Activated CD4-positive, alpha-beta T cell treated with anti-CD3 and anti-CD28 coated beads, Interleukin-2, Interleukin-6, amounts not matched to agents 100 ng/mL and 50 ng/mL, durations not matched to agents 16 hours and 8 hours (primary cell): ENCODE data around the gene CAMTA1.
"Not testable (repeated sequence)": the region's sequence is repeated elsewhere in the genome, so short reads cannot be mapped to it uniquely, and the experiment has no call there.

Experiments
- DNase-seq: peaks from one replicate; pipeline ENCODE4 v3.0.0-alpha.2; 2020

Gene CAMTA1

DNA sequence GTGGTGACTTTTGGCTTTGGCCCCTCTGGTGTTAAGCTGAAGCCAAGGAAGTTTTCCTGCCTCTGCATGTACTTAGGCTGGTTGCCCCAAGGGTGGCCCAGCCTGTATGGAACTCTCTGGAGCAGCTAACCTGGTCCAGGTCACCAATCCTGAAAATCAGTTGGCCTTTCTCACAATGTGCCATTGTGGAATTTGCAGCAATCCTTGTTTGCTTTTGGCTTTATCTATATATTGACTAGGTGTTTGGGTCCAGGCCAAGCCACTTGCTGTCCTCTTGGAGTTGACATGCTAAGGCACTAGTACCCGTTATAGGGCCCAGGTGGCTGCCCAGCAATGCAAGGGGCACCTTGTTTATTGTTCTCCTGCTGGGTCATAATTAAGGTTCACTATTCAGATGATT, 124.6 kb downstream of the CAMTA1 start:
- DNase-seq, result no peak

DNA sequence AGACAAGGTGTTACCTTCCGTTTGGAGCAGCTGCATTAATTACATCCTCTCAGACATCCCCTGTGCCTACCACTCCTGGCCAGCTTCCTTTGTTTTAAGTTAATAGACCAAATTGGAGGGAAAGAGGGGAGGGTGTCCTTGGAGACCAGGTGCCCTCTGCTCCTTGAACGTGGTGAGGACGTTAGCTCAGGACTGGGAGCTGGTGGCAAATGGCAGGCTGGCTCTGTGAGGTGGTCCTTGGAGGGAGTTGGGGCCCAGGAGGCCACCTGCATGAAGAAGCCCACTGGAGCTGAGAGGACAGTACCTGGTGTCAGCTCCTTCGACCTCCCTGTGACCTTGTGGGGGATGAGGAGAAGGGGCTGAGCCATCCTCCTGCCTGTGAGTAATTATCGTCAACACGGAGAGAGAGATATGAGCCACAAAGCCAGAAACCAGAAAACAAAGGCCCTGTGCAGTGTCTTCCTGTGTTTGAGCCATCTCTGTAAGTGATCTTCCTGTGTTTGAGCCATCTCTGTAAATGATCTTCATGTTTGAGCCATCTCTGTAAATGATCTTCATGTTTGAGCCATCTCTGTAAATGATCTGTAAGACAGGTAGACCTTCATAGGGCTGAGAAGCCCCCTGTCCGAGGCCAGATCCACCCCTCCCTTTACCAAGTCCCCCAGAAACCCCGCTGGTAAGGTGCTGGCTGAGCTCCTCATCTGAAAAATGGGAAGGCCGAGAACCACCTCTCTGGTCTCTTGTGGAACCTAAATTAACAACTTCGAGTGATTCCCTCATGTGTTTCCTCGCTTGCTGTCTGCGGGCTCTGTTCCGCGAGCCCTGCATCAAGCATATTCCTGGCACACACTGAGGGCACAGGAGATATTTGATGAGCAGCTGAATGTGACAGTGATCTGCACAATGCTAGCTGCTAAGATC, 126.0 kb downstream of the CAMTA1 start:
- no peak for DNase-seq

DNA sequence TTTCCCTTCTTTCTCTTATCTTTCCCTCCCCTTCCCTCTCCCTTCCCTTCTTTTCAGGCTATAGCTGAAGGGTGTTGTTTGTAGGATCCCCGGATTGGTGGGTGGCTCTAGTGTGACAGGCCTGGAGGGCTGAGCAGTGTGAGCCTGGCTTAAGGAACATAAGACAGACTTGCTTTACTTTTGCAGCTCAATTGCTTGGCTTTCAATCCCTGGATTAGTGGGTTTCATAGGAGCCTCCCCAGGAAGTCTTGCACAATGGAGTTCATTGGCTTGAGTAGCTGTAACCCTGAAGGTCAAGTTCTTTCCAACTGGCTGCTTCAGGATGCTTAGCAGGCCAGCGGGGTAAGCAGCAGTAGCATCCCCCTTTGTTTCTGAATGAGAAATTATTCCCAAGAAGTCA, 126.7 kb downstream of the CAMTA1 start:
- DNase-seq, result no peak

DNA sequence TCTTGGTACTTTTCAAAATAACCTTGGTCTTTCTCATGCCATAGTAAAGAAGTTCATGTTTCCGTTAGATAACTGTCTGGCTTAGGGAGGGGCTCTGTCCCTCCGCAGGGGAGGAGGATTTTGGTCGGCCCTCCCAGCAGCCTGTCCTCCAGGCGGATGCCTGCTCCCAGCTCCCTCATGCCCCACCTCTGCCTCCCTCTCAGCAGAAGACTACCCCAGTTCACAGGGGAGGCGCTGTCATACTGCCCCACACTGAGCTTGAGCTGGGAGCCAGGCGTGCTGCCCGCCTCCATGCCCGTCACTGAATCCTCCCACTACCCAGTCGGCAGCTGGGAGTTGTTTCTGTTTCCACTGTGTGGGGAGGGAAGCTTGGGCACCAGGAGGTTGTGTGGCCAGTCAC, 127.3 kb downstream of the CAMTA1 start:
- no peak for DNase-seq

DNA sequence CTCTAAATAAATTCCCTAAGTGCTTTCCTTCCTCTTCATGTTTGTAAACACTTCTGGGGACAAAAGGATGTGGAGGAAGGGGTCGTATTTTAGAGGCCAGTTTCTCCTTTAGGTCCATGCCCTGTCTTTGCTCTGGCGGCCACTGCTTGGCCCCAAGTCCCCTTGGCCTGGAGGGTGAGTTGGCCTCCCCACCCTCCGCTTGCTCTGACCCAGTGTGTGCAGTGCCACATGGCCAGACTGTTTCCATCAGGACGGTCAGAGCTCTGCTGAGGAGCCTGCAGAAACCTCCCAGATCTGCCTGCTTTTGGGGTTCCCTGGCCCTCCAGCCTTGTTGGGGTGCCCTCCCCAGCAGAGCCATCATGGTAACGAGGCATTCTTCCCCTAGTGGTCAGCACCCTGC, 127.8 kb downstream of the CAMTA1 start:
- no peak for DNase-seq

DNA sequence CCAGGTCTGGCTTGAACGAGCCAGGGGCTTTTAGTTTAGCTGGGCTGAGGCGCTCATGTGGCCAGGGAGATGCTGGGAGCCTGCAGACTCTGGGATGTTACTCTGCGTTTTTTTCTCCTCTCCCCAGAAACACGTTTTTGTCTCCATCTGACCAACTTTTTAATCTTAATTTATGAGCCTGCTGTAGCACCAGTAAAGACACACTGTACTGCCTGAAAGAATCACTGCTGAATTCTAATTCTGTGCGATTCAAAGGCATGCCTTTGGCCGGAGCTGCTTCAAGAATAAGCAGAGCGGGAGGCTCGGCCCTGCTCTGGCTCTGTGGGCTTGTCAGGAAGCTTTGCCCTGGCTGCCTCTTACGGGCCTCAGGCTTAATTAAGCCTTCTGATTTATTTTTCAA, 129.5 kb downstream of the CAMTA1 start:
- DNase-seq, result no peak

DNA sequence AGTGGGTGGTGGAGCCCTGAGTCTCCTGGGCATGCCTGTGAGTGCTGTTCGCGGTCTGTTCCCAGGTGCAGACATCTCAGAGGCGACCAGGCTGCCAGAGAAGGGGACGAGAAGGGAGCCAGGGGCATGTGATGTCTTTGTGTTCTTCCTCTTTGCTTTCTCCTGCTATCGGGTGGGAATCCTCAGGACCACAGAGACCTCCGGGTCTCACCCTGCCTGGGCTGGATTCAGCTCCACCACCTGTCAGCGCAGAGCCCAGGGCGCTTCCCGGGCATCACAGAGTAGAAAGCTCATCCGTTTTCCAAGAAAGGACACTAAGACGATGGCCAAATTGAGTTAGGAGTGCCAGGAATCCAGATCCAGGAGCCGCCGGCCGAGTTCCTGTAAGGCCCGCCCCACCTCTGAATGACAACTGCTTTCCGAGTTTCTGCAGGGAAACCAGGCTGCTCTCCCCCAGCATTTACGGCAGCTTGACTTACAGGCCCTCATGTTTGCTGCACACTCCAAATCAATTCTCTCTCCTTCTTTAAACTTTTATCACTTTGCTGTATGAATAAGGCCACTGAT, 130.8 kb downstream of the CAMTA1 start:
- no peak for DNase-seq

DNA sequence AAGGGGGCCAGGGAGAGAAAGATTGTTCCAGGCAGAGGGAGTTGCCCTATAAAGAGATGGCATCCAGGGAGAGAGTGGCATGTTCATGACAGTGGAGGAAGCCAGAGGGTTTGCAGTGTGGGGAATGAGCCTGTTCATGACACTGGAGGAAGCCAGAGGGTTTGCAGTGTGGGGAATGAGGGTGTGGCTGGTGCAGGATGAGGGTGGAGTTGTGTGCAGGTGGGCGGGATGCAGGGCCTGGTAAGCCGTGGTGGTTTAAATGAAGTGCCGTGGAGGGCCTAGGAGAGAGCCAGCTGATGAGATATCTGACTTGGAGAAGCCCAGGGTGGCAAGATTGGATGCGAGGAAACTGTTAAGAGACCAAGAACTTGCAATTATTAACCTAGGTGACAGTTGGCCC, 131.8 kb downstream of the CAMTA1 start:
- DNase-seq, result no peak

DNA sequence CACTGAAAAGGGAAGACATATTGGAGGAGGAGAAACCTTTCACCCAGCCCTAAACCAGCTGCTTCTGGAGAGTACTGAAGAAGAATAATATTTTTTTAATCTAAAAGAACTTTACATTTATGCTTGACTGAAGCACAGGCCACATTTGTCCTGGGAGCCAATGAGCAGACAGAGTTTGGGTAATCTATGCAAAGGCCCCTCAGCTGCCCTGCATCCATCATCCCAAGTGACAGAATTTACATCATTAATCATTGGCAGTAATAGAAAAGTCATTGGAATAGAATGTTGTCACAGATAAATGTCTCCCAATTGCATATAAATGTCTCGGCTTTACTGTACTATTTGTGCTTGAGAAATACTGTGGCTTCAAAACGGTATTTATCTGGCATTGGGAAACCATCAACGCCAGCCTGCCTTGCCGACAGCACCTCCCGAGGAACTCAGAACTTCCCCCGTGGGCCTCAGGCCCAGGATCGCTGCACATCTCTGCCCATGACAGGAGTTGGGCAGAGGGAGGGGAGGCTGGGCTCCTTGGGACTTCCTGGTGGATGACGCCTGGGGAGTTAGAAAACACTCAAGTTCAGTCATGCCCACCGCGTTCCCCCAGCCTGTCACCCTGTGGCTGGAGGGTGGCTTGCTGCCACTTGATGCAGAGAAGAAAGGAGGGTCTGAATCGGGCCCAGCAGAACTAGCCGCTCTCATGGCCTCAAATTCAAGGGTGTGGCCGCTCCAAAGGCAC, 133.1 kb downstream of the CAMTA1 start:
- DNase-seq, result no peak

DNA sequence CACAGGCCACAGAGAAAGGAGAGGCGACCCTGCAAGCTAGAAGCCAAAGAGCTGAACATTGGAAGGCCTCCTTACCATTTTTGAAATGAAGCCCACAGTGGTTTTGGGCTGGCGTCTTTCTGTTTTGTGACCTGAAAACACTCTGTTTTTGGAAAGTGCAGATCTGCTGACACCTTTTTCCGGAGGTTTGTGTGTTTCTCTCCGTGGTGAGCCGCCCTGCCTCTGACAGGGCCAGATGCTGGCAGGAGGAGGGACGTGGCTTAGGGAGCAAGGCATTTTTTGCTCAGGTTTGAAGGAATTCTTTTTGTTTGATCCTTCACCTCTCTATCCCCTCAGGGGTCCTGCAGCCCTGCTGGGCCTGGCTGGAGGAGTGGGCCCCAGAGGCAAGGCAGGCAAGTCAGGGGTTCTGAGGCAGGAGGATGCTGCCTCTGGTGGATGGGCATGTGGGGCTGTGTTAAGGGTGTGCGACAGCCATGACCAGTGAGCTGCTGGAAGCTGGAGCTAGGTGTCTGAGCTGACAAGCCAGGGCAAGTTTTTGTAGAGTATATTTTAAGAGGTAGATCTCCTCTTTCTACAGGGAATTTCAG, 133.8 kb downstream of the CAMTA1 start:
- no peak for DNase-seq

DNA sequence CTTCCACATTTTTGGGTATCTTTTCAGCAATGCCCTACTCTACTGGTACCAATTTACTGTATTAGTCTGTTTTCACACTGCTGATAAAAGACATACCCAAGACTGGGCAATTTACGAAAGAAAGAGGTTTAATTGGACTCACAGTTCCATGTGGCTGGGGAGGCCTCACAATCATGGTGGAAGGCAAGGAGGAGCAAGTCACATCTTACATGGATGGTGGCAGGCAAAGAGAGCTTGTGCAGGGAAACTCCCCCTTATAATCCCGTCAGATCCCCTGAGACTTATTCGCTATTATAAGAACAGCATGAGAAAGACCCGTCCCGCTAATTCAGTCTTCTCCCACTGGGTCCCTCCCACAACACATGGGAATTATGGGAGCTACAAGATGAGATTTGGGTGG, 136.3 kb downstream of the CAMTA1 start:
- DNase-seq, result not testable (repeated sequence)

DNA sequence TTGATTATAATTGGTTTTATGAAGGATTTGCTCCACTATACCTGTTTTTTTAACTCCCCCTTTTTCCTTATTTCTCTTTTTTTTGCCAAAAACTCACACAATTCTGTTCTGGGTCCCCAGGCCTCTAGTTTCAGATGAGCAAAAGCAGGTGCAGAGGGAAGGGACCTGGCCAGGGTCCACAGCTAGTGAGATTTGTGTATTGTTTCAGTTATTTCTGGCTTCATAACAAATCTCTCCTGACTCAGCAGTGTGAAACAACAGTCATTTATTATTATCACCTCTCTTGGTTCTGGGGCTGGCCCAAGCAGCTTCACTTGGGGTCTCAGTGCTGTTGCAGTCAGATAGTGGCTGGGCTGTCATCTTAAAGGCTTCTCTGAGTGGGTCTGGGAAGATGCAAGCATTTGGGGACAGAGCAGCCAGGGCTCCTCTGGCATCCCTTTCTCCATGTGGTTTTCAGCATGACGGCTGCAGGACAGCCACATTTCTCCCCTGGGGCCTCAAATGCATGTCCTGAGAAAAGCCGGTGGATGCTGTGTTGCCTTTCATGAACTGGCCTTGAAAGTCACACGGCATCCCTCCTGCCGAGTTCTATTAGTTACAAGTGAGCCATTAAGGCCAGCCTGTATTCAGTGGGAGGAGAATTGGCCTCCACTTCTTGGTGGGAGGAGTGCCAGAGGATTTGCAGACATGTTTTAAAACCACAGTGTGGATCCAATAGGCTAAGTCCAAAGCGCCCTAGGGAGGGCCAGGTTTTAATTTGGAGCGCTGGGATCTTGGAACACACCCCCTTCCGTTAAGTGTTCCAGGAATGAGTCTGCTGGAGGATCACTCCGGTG, 137.1 kb downstream of the CAMTA1 start:
- no peak for DNase-seq

DNA sequence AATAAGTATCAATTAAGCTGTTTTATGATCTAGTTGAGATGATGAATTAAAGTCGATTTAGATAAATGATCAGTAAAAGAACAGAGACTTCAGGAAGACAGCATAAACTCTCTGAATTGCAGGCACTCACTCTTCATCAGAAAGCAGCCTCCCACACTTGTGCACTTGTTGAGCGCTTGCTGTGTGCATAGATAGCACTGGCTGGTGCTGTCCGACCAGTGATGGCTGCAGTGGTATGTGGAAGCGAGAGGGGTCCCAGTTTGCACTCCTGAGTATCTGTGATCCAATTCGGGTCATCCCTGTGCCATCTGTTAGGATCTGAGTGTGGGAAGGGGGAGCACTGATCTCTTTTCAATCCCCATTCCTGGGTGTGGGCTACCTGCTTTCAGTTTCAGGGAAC, 137.8 kb downstream of the CAMTA1 start:
- DNase-seq, result no peak

DNA sequence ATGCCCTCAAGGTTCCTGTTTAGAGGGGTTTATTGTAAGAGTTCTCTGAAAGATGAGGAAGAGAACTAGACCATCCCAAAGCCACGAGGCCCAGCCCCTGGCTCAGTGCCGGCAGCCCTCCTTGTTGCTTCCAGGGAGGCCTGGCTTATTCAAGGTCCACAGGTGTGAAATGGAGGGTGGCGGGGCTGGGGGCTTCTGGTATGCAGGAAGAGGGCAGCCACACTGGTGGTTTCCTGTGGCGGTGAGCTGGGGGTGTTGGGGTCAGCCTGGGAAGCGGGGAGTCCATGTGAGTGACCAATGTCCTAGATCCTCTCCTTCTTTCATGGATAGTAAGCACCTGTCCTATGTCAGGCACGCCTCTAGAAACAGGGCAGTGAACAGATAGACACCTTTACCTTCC, 138.2 kb downstream of the CAMTA1 start:
- DNase-seq, result no peak

DNA sequence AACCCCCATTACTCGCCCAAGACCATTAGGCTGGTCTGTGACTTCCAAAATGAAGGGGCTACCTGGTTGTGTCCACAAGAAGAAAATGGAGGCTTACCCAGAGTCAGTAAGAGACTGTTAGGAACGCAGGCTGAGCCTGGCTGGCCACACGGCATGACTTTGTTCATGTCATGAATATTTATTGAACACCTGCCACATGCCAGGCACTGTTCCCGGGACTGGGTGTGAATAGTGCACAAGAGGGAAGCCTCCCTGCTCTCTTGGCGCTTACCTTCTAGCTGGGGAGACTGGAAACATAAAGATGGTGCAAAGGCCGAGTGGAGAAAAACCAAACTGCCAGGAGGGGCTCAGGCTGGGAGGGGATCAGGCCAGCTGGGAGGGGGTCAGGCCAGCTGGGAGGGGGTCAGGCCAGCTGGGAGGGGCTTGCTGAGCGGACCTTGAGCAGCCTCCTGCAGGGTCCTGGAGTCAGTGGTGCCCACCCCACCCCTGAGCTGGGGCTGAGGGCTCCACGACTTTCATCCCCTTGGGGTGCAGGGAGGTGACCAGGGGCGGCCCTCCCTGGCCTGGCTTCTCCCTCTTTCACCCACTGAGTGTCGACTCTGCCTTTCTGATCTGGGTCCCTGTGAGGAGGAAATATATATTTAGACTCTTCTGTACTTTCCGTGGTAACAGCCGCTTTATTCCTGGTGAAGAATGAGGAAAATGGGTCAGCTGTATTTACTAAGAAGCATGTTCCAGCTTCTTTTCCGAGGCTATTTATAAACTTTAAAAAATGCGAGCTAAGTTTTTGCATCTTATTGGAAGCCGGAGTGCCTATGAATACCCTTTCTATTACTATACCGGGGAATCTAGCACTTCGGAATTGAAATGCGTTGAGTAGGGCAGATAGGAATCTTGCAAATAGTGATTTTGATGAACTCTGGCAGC, 139.0 kb downstream of the CAMTA1 start:
- no peak for DNase-seq

DNA sequence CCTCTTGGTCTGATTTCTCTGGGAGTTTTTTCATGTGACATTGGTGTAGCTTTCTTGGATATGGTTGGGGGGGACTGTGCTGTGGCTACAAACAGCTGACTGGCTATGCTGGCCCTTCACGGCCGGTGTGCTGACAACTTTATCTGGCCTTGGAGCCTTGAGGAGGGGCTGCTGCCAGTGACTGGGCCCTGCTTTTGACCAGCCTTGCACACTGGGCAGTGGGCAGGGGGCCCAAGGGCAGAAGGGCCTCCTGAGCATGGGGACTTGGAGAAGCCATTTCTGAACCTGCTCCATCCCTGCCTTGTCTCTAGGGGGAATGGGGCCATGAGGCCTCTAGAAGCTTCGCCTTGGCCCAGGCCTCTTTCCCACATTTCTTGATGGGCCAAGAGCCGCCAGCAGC, 139.6 kb downstream of the CAMTA1 start:
- no peak for DNase-seq

DNA sequence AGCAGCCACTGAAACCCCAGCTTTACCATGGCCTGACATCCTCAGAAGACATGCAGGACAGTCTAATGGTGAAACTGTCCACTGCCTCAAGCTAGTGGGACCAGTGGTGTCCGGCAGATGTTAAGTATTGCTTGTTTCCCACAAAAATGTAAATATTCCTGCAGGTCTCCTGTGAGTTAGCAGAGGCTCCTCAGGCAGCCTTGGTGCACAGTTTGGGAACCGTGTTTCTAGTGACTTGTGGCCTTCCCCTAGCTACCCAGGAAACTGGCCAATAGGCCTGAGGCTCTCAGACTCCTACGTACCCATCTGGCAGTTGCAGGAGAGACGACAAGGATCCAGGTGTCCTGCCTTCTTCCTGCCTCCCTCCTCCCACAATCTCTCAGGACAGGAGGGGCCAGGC, 142.4 kb downstream of the CAMTA1 start:
- no peak for DNase-seq

DNA sequence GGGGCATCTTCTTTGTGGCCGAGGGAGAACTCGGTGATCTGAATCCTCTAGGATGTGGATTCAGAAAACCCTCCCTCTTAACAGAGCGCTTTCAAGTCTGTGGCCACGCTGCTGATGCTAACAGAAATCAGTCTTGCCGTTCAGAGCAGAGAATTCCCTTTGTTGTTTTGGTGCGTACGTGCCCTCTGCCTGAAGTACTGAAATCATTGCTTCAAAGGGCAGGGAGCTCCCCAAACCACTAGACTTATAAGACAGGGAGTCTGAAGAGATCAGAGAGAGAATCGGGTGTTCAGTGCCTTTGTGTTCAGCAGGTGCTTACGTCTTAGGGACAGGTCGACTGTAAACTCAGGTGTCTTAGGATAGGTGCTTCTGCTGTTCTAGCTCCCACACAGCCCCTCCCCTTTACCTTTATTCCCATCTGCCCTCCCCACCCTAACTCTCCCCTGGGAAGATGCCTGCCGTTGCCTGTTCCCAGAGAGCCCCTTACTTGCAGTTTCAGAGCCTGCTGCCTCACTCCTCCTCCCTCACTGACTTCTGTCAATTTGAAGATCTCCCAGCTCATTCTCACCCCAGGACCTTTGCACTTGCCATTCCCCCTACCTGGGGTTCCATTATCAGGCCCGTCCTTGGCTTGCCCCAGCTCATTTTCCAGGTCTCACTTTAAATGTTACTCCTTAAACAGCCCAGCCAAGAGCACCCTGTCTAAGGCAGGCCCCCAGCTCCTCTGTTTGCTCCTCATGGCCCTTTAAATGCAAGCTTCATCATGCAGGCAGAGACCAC, 143.0 kb downstream of the CAMTA1 start:
- no peak for DNase-seq

DNA sequence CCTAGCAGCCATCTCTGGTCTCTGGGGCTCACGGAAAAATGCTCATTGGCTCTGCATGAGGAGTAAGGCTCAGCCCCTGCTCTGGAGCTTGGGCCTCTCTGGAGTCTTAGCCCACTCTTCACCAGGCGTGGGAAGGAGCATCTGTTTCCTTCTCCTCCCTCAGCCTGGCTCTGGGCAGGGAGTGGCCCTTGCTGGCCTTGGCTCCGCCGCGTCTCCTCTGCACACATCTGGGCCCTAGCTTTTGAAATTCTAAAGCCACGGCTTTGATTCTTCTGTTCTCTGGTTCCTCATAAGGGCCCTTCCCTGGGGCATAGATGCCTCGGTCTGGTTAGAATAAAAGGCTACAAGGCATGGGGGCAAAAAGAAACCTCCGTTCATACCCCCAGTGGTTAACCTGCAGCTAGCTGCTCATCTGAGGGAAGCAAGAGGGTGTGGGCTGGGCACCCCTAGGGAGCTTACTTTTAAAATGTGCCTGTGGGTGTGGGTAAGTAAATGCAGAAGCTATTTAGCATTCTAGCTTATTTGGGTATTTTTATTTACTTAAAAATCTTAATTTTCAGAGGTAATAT, 145.6 kb downstream of the CAMTA1 start:
- no peak for DNase-seq

DNA sequence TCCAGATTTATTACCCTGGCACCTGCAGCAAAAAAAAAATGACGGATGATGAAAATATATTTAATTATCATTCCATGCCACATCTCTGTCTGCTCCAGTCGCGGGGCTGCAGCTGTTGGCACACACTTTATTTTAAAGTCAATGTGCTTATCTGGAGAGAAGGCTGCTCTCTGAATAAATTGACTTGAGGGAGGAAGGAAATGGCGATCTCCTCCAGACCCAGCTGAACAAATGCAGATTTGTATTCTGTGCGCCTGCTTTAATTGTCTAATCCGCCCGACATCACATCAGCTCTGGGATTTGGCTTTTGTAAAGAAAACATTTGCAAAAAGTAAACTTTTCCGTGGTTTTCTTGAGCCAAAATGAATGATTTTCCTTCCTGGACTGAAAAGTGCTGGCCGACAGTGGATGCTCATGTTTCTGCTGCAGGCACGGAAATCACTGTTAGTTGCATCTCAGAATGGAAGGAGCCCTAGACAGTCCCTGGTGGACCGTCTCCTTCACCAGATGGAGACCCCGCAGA, 150.2 kb downstream of the CAMTA1 start:
- DNase-seq, result no peak
